K562 (cell line): ENCODE results near the gene NCOR2. TPM values are rescaled to one million over a fixed set of nuclear protein-coding genes. Genes with fewer than 3 reads are reported as not detected.
A peak's percentile ranks its signal among the peaks of the same experiment; 100 is the strongest.

Experiments used
- ATAC-seq: fragments of 200-7000 bp; cut with Tn5 transposase; 3 replicates; pipeline ENCODE4 v1.9.1; 2020; ENCODE audit warnings: moderate library complexity
- BruUV-seq: library from RNA; stranded (reverse); fragments of 400-500 nt; replicated peaks from 2 replicates; lab custom pipeline; 2021; lab: Mats Ljungman, UMichigan
- CTCF ChIA-PET: fragments of 300-600 bp; formaldehyde crosslinking; extraction: SDS; loops from one replicate; lab custom pipeline; 2021; ENCODE audit warnings: low intra/inter-chr PET ratio; lab: Yijun Ruan, JAX
- POLR2A ChIA-PET: fragments of 300-600, 350-650 bp; sonication (Branson Sonifier 250); formaldehyde crosslinking; extraction: SDS; loops from one replicate; lab custom pipeline; 2021; ENCODE audit warnings: antibody characterized with exemption, inconsistent platforms; lab: Yijun Ruan, JAX
- DNase-seq, 4 experiments: peaks; one replicate each; pipeline versions ENCODE4 v3.0.0 to v3.0.0-alpha.2; 2011 to 2018; ENCODE audit warnings: low spot score in 3 of 4, mixed read lengths in 3 of 4; ENCODE audit errors: extremely low read depth in 1 of 4
- FAIRE-seq: peaks from 2 replicates; lab custom pipeline; 2011; peaks lifted over from hg19 to GRCh38; lab: Jason Lieb, UNC
- H2AFZ ChIP-seq: 2 replicates; pipeline ENCODE4 v1.6.0; 2011; ENCODE audit warnings: low read depth, low read length, control low read depth, inconsistent platforms
- H3K27ac ChIP-seq: fragments of 200-600 bp; 3 replicates; pipeline ENCODE4 v1.8.0; 2011; ENCODE audit warnings: low read depth, mild to moderate bottlenecking, control low read depth, inconsistent platforms, low read length, moderate library complexity, mixed read lengths; ENCODE audit errors: extremely low read depth
- H3K27me3 ChIP-seq, 2 experiments: fragments of 300-600 bp in 1 of 2; 2 replicates in 1 of 2; 3 replicates in 1 of 2; pipeline versions ENCODE4 v1.6.0 to v1.8.0; 2011; ENCODE audit warnings: inconsistent platforms in 2 of 2, low read length in 2 of 2, mild to moderate bottlenecking in 1 of 2, mixed read lengths in 1 of 2, moderate library complexity in 1 of 2; ENCODE audit not compliant: control insufficient read depth in 2 of 2, insufficient read depth in 2 of 2
- H3K36me3 ChIP-seq: fragments of 300-600 bp; 3 replicates; pipeline ENCODE4 v1.8.0; 2011; ENCODE audit warnings: mild to moderate bottlenecking, low read length, inconsistent platforms; ENCODE audit not compliant: control insufficient read depth, insufficient read depth
- H3K4me1 ChIP-seq, 2 experiments: fragments of 200-600 bp in 1 of 2; replicated peaks in 1 of 2; 2 replicates in 1 of 2; 3 replicates in 1 of 2; pipeline versions ENCODE4 v1.5.1 to v1.8.0; 2011; ENCODE audit warnings: inconsistent platforms in 2 of 2, low read length in 2 of 2, mild to moderate bottlenecking in 1 of 2, mixed read lengths in 1 of 2, moderate library complexity in 1 of 2; ENCODE audit not compliant: control insufficient read depth in 2 of 2, insufficient read depth in 2 of 2
- H3K4me2 ChIP-seq: 2 replicates; pipeline ENCODE4 v1.6.1; 2011; ENCODE audit warnings: low read length, control low read depth, inconsistent platforms, mixed read lengths; ENCODE audit not compliant: insufficient read depth
- H3K4me3 ChIP-seq: fragments of 200-600 bp; sonication (generic), shearing (Covaris generic); 2 replicates; pipeline ENCODE4 v1.5.1; 2016; ENCODE audit warnings: control low read depth, inconsistent platforms
- H3K79me2 ChIP-seq: fragments of 200-600 bp; 3 replicates; pipeline ENCODE4 v1.8.0; 2011; ENCODE audit warnings: low read length, inconsistent platforms; ENCODE audit not compliant: control insufficient read depth, insufficient read depth
- H3K9ac ChIP-seq, 2 experiments: 2 replicates each; pipeline versions ENCODE4 v1.6.0 to v1.6.1; 2011; ENCODE audit warnings: low read depth in 2 of 2, low read length in 2 of 2, control low read depth in 1 of 2, inconsistent platforms in 1 of 2, mild to moderate bottlenecking in 1 of 2, mixed read lengths in 1 of 2; ENCODE audit not compliant: insufficient read depth in 1 of 2
- H3K9me1 ChIP-seq: one replicate; pipeline ENCODE4 v1.6.0; 2011; ENCODE audit warnings: inconsistent platforms, mild to moderate bottlenecking, low read length, moderate library complexity; ENCODE audit not compliant: control insufficient read depth, insufficient read depth
- H3K9me3 ChIP-seq: replicated peaks from 2 replicates; pipeline ENCODE4 v1.5.1; 2011; ENCODE audit warnings: low read depth, low read length, inconsistent platforms; ENCODE audit not compliant: control insufficient read depth, insufficient read depth
- H4K20me1 ChIP-seq: replicated peaks from 2 replicates; pipeline ENCODE4 v1.6.1; 2011; ENCODE audit warnings: low read length, inconsistent platforms, mixed read lengths; ENCODE audit not compliant: control insufficient read depth, insufficient read depth
- BHLHE40 ChIP-seq: IDR thresholded peaks from 2 replicates; pipeline ENCODE4 v1.6.1; 2011; ENCODE audit warnings: low read length, improper control_type of control experiment
- POLR2G ChIP-seq: fragments of 200-400 bp; formaldehyde crosslinking; IDR thresholded peaks from 2 replicates; pipeline ENCODE4 v1.6.1; 2017; ENCODE audit warnings: low read depth, mild to moderate bottlenecking, antibody characterized with exemption, low read length, moderate library complexity
- RBM17 ChIP-seq: fragments of 200-400 bp; formaldehyde crosslinking; IDR thresholded peaks from 2 replicates; pipeline ENCODE4 v1.6.1; 2017; ENCODE audit warnings: low read depth, mild to moderate bottlenecking, low read length, borderline replicate concordance
- USF1 ChIP-seq: sonication (generic); formaldehyde crosslinking; IDR thresholded peaks from 2 replicates; pipeline ENCODE4 v1.9.0; 2022; ENCODE audit warnings: mild to moderate bottlenecking, missing genetic modification reagents
- ZKSCAN8 ChIP-seq: fragments of 200-800 bp; sonication (Bioruptor generic); IDR thresholded peaks from 2 replicates; pipeline ENCODE4 v1.6.1; 2016; ENCODE audit warnings: missing genetic modification characterization, missing compliant biosample characterization
- whole genome bisulfite sequencing: fragments of 100-300 bp; shearing (Covaris generic); methylation state at CpG from one replicate; pipeline ENCODE4 v1.1.6; 2016; ENCODE audit warnings: low coverage, mixed read lengths; ENCODE audit not compliant: insufficient coverage; ENCODE audit errors: missing lambda C conversion rate; 5-methylcytosine and 5-hydroxymethylcytosine counted together
- in situ Hi-C: fragments of 300-500 bp; cut with MboI; formaldehyde crosslinking; loops from 4 replicates; pipeline ENCODE4 v1.15.0; 2018; ENCODE audit warnings: inconsistent platforms, mixed read lengths
- intact Hi-C: fragments of 100-400 bp; cut with micrococcal nuclease; formaldehyde crosslinking; loops from 2 replicates; pipeline ENCODE4 v1.14.2; 2022
- polyA plus RNA-seq, 8 experiments: library from polyadenylated mRNA; depleted of rRNA in 4 of 8; stranded (reverse) in 5 of 8; unstranded in 3 of 8; fragments of >200 nt; fragmentation: Nextera tagmentation in 2 of 8; fragmentation: Illumina TruSeq in 1 of 8; extraction: Ambion mirVana in 2 of 8; extraction: Trizol in 1 of 8; gene quantifications; 2 replicates each; pipeline versions ENCODE4 v1.2.1 to v1.2.3, GENCODE V29; 2011 to 2014; ENCODE audit warnings: inconsistent platforms in 1 of 8, missing spikeins in 1 of 8
- total RNA-seq, 7 experiments: library from RNA; depleted of rRNA in 6 of 7; stranded (reverse); fragments of >200 nt in 6 of 7; fragmentation: Illumina TruSeq in 2 of 7; extraction: Trizol in 2 of 7; gene quantifications; 2 replicates each; pipeline versions ENCODE4 v1.2.1 to v1.2.3, GENCODE V29; 2011 to 2021; ENCODE audit warnings: low replicate concordance in 1 of 7
- TF ChIP-seq, protein P1 (sequence below): sonication (generic); formaldehyde crosslinking; IDR thresholded peaks from 2 replicates; pipeline ENCODE4 v1.9.0; 2022; ENCODE audit warnings: mild to moderate bottlenecking, missing genetic modification reagents

NCOR2 gene
- total and polyA plus RNA-seq, 9 of the 15 experiments (the other 6 are each of a cell fraction or from before 2014, with no cell fraction given): 0.18 to 126 (median 8.4) TPM

GRCh38 chr12:124545508-124546418 is 21.6 kb downstream of the NCOR2 start:
- intact Hi-C loops (no loop called here), in situ Hi-C loops (no loop called here)
- Histone ChIP-seq H3K36me3 (no peaks in the 10 kb centered on the region), H3K4me1 (peaks cover 38 to 71% of the 10 kb centered on the region in 2 experiments), H3K27me3 (no peaks in the 10 kb centered on the region), H3K27ac (0 out of 3 replicates have a peak overlapping the region, but pooled peaks have one; percentile 46), H3K4me2 (peak overlapping the region; percentile 46), H3K9me1 (peaks cover 2% of the 10 kb centered on the region), H3K9me3 (no peaks in the 10 kb centered on the region), H2AFZ (no peak overlapping the region), H3K9ac (peak overlapping the region in 1 of 2 experiments; percentile 72; a peak in 2 of 4 replicates), H4K20me1 (peaks cover 56% of the 10 kb centered on the region), H3K79me2 (peaks cover 85% of the 10 kb centered on the region), H3K4me3 (no peak overlapping the region)
- BruUV-seq: no TSS peak
- 56% methylated on average over 18 of the region's 26 CpGs for WGBS
- peak; percentile 21; the same call in 2 of the 3 replicates for ATAC-seq
- FAIRE-seq: peak; percentile 68
- ChIA-PET CTCF (no interaction called here), POLR2A (interaction anchor here (0.6 to 1.3 kb wide), 4 partner anchors 8 to 55 kb away, joined by 3 to 5 read pairs (median 4); no protein-coding TSS in a partner anchor)
- no peak for DNase-seq
- TF ChIP-seq POLR2G (peak; percentile 38), ZKSCAN8 (CRISPR knock-in tag) (peak; percentile 87), RBM17 (no peak), USF1 (CRISPR knock-in tag) (peak; percentile 68), BHLHE40 (peak; percentile 47; the same call in 1 of the 2 replicates)
- TF ChIP-seq, protein P1, sequence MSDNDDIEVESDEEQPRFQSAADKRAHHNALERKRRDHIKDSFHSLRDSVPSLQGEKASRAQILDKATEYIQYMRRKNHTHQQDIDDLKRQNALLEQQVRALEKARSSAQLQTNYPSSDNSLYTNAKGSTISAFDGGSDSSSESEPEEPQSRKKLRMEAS (CRISPR knock-in tag): peak; percentile 48
